H1 (cell line): ENCODE results near the gene MRPL20.

ENCODE experiments used
- CTCF ChIP-seq, 3 experiments: IDR thresholded peaks; 1 replicate in 2 of 3; 2 replicates in 1 of 3; pipeline versions ENCODE4 v1.5.1 to v1.6.1; 2011; ENCODE audit warnings: low read length in 3 of 3, mild to moderate bottlenecking in 3 of 3, inconsistent platforms in 2 of 3, low read depth in 1 of 3, moderate library complexity in 1 of 3; ENCODE audit not compliant: insufficient read depth in 1 of 3; ENCODE audit errors: control extremely low read depth in 1 of 3
- MAX ChIP-seq: IDR thresholded peaks from 2 replicates; pipeline ENCODE4 v1.6.1; 2012; ENCODE audit warnings: inconsistent platforms
- POLR2A ChIP-seq, 2 experiments: IDR thresholded peaks; 1 replicate in 1 of 2; 2 replicates in 1 of 2; pipeline ENCODE4 v1.6.1; 2011; ENCODE audit warnings: low read depth in 2 of 2, low read length in 2 of 2, mild to moderate bottlenecking in 2 of 2; ENCODE audit errors: control extremely low read depth in 1 of 2
- SP1 ChIP-seq: IDR thresholded peaks from 2 replicates; pipeline ENCODE4 v1.6.1; 2011; ENCODE audit warnings: low read depth, low read length
- SP4 ChIP-seq: IDR thresholded peaks from 2 replicates; pipeline ENCODE4 v1.6.1; 2012; ENCODE audit warnings: low read length, inconsistent platforms
- TEAD4 ChIP-seq: IDR thresholded peaks from 2 replicates; pipeline ENCODE4 v1.6.1; 2012; ENCODE audit warnings: low read depth, low read length, inconsistent platforms, mixed read lengths

- no peak for TF ChIP-seq MAX
- TF ChIP-seq POLR2A (IDR thresholded peaks at IDR 0.05; ENCODE audit: control extremely low read depth in 1 of 2, low read depth in 2 of 2, low read length in 2 of 2) = no peak
- TF ChIP-seq SP1 = no peak
- TF ChIP-seq SP4 = no peak
- TF ChIP-seq CTCF (IDR thresholded peaks at IDR 0.05; ENCODE audit: control extremely low read depth in 1 of 3, insufficient read depth in 1 of 3, low read depth in 1 of 3, low read length in 3 of 3) = no peak
- no peak for TF ChIP-seq TEAD4
Observed at GRCh38 chr1:1395166-1395565, 11.9 kb downstream of the MRPL20 start.
